ENCODE measurements around the gene KRT81. TPM values are rescaled to one million over a fixed set of nuclear protein-coding genes. Genes with fewer than 3 reads are reported as not detected.
"Not testable (repeated sequence)": the region's sequence is repeated elsewhere in the genome, so short reads cannot be mapped to it uniquely, and the experiment has no call there.

KRT81 gene
- total and polyA plus RNA-seq, 2 experiments from 2014 or later = not detected

DNA sequence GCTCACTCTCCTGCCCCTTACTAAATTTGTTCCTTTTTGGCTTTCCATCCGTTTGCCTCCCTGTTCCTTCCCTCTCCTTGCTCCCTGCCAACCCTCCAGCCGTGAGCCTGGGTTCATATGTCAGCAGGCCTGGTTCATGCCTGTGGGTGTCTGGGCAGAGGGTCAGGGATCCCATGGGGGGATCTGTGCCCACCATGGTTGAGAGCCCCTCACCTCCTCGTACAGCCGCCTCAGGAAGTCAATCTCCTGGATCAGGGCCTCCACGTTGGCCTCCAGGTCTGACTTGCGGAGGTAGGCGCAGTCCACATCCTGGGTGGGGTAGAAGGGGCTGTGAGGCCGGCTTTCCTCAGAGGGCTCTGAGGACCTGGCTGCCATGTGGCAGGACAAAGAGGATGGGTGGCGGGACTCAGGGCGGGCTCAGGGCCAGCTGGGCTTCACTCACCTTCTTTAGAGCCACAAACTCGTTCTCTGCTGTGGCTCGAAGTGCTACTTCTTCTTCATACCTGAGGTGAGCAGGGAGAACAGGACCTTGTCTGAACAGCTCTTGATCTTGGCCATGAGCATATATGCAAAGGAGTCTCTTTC lies 26.2 kb upstream of the KRT81 start:
- Histone ChIP-seq H3K36me3 (no peaks in the 10 kb centered on the region), H3K27me3 (peaks cover 60% of the 10 kb centered on the region), H3K4me3 (no peak overlapping the region), H3K9me3 (ENCODE audit: low read depth) (no peaks in the 10 kb centered on the region), H3K4me1 (ENCODE audit: low read depth) (no peaks in the 10 kb centered on the region), H3K27ac (no peak overlapping the region)
- TF ChIP-seq, protein P1, sequence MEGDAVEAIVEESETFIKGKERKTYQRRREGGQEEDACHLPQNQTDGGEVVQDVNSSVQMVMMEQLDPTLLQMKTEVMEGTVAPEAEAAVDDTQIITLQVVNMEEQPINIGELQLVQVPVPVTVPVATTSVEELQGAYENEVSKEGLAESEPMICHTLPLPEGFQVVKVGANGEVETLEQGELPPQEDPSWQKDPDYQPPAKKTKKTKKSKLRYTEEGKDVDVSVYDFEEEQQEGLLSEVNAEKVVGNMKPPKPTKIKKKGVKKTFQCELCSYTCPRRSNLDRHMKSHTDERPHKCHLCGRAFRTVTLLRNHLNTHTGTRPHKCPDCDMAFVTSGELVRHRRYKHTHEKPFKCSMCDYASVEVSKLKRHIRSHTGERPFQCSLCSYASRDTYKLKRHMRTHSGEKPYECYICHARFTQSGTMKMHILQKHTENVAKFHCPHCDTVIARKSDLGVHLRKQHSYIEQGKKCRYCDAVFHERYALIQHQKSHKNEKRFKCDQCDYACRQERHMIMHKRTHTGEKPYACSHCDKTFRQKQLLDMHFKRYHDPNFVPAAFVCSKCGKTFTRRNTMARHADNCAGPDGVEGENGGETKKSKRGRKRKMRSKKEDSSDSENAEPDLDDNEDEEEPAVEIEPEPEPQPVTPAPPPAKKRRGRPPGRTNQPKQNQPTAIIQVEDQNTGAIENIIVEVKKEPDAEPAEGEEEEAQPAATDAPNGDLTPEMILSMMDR (IDR thresholded peaks at IDR 0.05; ENCODE audit: low read depth, low read length) = no peak
- DNase-seq (ENCODE audit: low read depth in 1 of 2, low spot score in 1 of 2) = no peak

DNA sequence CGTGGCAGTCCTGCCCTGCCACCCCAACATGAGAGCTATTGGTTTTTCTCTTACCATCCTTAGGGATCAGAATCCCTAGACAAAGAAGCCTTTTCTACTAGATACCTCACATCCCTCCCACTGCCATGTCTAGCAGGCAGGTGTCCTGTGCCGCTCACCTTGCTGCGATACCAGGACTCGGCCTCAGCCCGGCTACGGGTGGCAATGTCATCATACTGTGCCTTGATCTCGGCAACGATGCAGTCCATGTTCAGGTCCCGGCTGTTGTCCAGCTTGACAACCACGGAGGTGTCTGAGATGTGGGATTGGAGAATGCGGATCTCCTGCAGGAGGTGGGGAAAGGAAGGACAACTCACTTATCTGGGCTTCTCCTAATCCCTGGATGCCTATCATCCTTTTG lies 25.4 kb upstream of the KRT81 start:
- TF ChIP-seq, protein P1 (IDR thresholded peaks at IDR 0.05; ENCODE audit: low read depth, low read length) = no peak
- no peaks in the 10 kb centered on the region for H3K4me1 ChIP-seq (ENCODE audit: low read depth)

DNA sequence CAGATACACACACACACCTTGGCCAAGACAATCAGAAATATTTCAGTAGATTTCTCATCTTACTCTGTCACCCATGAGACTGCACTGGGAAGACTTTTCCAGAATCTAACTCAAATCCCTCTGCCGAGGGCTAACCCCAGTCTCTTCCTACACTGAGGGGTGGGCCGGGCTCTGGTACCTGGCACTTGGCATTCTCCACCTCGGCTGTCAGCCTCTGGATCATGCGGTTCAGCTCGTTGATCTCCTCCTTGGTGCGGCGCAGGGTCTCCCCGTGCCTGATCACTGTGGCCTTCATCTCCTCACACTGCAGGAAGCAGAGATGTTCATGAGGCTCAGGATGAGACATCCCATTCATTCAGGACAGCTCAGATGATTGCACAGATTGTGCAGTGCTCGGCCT lies 25.0 kb upstream of the KRT81 start:
- H3K4me1 ChIP-seq (ENCODE audit: low read depth) = no peaks in the 10 kb centered on the region
- peaks cover 62% of the 10 kb centered on the region for H3K27me3 ChIP-seq
- TF ChIP-seq, protein P1 (IDR thresholded peaks at IDR 0.05; ENCODE audit: low read depth, low read length) = no peak
- no peak overlapping the region for H3K4me3 ChIP-seq
- no peaks in the 10 kb centered on the region for H3K36me3 ChIP-seq
- no peaks in the 10 kb centered on the region for H3K9me3 ChIP-seq (ENCODE audit: low read depth)
- no peak for DNase-seq (ENCODE audit: low read depth in 1 of 2, low spot score in 1 of 2)
- no peak overlapping the region for H3K27ac ChIP-seq

More for the DNA sequence above, 25.4 kb upstream of the KRT81 start:
- Histone ChIP-seq H3K4me3 (no peak overlapping the region), H3K9me3 (ENCODE audit: low read depth) (no peaks in the 10 kb centered on the region), H3K27ac (no peak overlapping the region), H3K27me3 (peaks cover 60% of the 10 kb centered on the region), H3K36me3 (no peaks in the 10 kb centered on the region)
- no peak for DNase-seq (ENCODE audit: low read depth in 1 of 2, low spot score in 1 of 2)

DNA sequence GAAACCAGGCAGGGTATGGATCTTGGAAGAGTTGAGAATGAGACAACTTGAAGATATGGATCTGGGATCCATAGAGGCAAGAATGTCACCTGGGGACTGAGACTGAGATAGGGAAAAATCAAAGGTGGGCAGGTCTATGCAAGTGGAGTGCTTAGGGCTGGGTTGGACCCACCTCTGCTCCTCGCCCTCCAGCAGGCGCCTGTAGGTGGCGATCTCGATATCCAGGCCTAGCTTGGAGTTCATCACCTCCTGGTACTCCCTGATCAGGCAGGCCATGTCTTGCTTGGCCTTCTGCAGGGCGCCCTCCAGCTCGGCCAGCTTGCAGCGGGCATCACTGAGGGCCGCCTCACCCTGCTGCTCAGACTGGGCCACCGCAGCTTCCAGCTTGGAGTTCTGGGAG lies 24.4 kb upstream of the KRT81 start:
- peak in 1 of 2 donors; percentile 17 for DNase-seq (ENCODE audit: low read depth in 1 of 2, low spot score in 1 of 2)
- H3K27ac ChIP-seq; H3K4me3 ChIP-seq; H3K9me3 ChIP-seq (ENCODE audit: low read depth); H3K36me3 ChIP-seq; H3K4me1 ChIP-seq (ENCODE audit: low read depth): not testable (repeated sequence)
- TF ChIP-seq, protein P1 (IDR thresholded peaks at IDR 0.05; ENCODE audit: low read depth, low read length) = peak; percentile 36
- peaks cover 66% of the 10 kb centered on the region for H3K27me3 ChIP-seq

DNA sequence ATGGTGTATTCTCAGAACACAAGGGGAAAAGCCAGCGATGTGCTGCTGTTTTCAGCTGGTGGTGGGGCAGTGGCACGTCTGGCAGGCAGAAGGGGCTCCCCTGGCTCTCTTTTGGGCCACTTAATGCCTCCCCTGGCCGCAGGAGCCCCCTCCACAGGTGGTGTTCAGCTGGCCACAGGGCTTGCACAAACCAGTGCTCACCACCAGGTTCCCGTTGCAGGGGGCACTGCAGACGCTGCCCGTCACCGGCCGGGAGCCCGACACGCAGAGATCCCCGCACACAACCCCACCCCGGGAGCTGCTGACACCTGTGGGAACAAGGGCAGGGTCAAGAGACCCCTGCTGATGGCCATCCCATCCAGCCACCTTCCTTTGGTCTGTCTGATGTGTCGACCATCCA lies 23.2 kb upstream of the KRT81 start:
- no peak for DNase-seq (ENCODE audit: low read depth in 1 of 2, low spot score in 1 of 2)
- Histone ChIP-seq H3K27me3 (peaks cover 66% of the 10 kb centered on the region), H3K27ac (no peak overlapping the region), H3K4me3 (no peak overlapping the region), H3K9me3 (ENCODE audit: low read depth) (no peaks in the 10 kb centered on the region), H3K36me3 (no peaks in the 10 kb centered on the region), H3K4me1 (ENCODE audit: low read depth) (no peaks in the 10 kb centered on the region)
- TF ChIP-seq, protein P1 (IDR thresholded peaks at IDR 0.05; ENCODE audit: low read depth, low read length) = no peak

Measured in cardiac muscle cell (in vitro differentiated cells and primary cell).